SKM-1 treated with dmso at 0.1 percent for 144 hours (cell line): ENCODE measurements around the gene CNOT10.
"Not testable (repeated sequence)": the region's sequence is repeated elsewhere in the genome, so short reads cannot be mapped to it uniquely, and the experiment has no call there.

Experiments used
- DNase-seq: peaks from one replicate; lab custom pipeline; 2025; ENCODE audit not compliant: unreplicated experiment; lab: John Stamatoyannopoulos, UW

CNOT10 gene, protein sequence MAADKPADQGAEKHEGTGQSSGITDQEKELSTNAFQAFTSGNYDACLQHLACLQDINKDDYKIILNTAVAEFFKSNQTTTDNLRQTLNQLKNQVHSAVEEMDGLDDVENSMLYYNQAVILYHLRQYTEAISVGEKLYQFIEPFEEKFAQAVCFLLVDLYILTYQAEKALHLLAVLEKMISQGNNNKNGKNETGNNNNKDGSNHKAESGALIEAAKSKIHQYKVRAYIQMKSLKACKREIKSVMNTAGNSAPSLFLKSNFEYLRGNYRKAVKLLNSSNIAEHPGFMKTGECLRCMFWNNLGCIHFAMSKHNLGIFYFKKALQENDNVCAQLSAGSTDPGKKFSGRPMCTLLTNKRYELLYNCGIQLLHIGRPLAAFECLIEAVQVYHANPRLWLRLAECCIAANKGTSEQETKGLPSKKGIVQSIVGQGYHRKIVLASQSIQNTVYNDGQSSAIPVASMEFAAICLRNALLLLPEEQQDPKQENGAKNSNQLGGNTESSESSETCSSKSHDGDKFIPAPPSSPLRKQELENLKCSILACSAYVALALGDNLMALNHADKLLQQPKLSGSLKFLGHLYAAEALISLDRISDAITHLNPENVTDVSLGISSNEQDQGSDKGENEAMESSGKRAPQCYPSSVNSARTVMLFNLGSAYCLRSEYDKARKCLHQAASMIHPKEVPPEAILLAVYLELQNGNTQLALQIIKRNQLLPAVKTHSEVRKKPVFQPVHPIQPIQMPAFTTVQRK

DNA sequence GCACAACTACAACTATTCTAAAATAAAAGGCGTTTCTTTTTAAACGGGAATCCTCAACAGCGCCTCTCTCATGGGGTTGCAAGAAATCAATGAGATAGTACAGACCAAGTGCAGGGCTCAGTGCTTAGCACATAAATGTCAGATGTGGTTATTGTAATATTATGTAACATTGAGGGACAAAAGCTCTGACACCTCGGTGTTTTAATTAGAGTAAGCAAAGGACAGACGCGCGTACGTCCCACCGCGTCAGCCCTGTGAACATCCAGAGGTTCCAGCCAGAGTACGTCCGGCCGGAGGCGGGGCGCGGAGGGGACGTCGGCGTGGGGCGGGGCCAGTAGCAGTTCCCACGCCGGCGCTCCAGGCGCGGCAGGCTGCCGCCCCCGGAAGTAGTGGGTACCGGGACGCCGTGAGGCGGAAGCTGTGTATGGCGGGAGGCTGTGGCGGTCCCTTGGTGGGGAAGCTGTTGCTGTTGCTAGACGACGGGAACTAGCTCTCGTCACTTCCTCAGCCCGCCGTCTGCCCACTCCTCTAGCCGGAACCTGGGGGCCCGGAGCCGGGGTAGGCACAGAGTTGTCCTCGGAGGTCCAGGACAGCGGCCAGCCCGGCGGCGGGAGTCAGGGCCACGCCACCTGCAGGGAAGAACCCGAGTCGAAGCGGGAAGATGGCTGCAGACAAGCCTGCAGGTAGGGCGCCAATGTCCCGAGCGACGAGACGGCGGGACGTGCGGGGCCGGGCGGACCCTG, at the start of gene CNOT10:
Gene CNOT10 (plus strand): TSS at position 389 of the 743 bp plus-strand sequence. CDS start 273 bp downstream, at position 662.
- DNase-seq: peak; percentile 97

DNA sequence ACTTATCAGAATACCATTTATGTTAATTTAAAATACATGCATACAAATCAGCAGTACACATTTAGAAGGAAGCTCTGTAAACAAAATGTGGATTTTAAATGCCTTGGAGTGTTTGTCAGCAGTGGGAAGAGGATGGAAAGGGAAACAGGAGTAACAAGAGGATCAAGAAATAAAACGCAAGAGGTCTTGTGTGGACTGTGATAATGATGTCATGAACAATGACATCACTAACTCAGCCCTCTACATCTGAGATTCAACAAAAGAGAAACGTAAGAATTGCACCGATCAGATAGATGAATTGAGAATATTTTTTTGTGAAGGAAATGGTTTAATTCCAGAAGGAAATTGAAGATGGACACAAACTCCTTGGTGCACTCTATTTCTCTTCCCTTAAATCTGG, 44.0 kb upstream of the CNOT10 start:
- DNase-seq: no peak

DNA sequence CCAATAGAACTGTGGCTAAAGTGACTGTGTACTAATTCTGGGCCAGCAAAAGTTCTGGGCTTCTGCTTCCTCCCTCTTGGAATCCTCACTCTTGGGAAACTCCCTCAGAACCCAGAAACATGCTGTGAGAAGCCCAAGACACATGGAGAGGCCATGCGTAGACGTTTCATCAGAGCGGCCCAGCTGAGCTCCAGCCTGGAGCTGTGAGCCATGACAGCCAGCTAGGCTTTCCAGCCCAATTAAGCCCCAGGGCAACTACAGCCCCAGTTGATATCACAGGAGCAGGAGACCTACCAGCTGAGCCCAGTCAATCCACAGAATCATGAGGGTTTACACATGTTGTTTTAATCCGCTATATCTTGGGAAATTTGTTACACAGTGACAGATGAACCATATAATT, 43.6 kb upstream of the CNOT10 start:
- no peak for DNase-seq

DNA sequence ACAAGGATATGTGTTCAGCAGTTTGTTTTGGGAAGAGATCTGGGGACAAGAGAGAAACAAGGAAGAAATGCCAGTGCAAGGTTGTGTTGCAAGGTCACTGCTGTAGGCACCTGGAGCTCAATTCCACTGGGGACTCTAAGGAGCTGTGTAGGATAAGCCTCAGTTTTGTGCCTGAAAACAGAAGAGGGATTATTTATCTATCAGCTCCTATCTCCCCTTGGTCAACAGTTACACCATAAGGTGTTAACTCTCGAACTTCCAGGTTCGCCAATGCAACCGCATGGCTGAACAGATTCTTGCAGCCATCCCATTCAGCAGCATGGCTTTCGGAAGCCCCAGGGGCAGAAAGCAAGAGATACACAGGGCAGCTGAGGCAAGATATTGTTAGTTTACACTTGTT, 41.6 kb upstream of the CNOT10 start:
- no peak for DNase-seq

DNA sequence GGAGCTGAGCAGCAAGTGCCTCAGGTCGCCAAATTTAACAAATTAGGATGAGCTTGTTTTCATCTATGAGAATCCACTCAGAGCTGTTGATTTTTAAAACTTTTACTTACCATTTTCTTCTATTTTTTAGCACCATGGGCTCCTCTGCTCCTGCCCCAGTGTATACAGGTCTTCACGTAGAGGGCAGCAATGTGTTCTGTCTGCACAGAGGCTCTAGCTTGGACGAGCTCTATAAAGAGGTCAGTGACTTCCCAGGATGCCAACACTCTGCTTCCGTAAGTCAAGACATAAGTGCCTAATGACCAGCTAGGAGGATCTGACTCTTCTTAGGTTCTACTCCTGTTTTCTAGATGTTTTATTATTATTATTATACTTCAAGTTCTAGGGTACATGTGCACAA, 41.2 kb upstream of the CNOT10 start:
- DNase-seq: no peak

DNA sequence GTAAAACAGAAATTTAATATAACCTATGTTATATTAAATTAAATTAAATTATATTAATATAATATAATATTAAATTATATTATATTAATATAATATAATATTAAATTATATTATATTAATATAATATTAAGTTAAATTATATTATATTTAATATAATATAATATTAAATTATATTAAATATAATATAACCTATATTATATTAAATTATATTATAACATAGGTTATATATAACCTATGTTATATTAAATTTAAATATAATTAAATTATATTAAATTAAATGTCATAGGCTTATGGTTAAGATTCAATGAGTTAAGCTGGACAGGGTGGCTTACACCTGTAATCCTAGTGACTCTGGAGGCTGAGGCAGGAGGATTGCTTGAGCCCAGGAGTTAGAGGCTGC, 40.6 kb upstream of the CNOT10 start:
- DNase-seq: no peak

DNA sequence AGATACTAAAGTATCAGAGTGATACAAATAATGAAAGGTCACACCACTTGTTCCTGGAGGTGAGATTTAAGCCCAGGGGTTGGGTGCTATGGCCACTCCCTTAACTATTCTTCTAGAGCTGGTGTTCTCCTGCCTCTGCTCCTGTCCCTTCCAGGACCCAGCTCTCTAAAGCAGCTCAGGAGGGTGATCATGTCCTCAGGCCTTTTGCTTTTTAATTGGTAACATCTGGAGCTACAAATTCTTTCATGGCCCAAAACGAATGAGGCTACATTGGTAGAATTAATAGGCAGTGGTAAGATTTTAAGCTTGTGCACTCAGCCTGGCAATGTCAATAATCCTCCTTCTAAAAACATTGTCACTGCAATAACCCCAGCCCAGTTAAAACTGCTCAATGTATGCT, 38.2 kb upstream of the CNOT10 start:
- DNase-seq: no peak

DNA sequence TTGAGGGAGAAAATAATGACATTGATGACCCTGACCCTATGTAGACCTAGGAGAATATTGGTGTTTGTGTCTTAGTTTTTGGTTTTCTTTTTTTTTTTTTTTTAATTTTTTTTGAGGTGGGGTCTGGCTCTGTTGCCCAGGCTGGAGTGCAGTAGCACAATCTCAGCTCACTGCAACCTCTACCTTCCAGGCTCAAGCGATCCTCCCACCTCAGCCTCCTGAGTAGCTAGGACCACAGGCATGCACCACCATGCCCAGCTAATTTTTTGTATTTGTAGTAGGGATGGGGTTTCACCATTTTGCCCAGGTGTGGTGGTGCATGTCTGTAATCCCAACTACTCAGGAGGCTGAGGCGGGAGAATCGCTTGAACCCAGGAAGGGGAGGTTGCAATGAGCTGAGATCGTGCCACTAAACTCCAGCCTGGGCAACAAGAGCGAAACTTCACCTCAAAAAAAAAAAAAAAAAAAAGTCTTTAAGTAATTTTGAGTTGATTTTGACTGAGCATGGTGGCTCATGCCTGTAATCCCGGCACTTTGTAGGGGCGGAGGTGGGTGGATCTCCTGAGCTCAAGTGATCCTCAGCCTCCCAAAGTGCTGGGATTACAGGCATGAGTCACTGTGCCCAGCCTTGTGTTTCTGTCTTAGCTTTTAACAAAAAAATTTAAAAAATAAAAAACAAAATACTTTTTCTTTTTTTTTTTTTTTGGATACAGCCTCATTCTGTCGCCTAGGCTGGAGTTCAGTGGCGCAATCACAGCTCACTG, 32.5 kb upstream of the CNOT10 start:
- not testable (repeated sequence) for DNase-seq

DNA sequence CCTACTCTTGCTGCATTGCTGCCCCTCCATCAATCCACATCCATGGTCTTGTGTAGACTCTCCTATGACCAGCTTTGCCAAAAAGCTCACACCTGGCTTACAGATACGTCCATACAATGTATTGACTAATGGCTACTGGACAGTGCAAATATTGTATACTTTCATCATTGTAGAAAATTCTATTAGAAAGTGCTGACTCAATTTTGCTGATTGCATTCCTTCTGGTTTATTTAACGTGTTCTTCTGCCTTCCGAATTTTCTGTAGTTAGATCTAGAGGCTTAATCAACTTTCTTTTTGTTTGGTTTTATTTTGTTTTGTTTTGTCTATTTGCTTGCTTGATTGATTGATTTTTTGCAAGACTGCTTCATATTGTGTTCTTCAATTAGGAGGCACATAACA, 29.8 kb upstream of the CNOT10 start:
- DNase-seq: no peak

DNA sequence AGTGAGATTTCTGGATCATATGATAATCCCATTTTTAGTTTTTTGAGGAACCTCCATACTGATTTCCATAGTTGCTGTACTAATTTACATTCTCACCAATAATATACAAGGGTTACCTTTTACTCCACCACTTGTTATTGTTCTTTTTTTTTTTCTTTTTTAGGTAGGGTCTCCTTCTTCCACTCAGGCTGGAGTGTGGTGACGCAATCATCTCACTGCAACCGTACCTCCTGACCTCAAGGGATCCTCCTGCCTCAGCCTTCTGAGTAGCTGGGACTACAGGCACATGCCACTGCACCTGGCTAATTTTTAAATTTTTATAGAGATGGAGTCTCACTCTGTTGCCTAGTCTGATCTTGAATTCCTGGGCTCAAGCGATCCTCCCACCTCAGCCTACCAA, 24.4 kb upstream of the CNOT10 start:
- DNase-seq: no peak

DNA sequence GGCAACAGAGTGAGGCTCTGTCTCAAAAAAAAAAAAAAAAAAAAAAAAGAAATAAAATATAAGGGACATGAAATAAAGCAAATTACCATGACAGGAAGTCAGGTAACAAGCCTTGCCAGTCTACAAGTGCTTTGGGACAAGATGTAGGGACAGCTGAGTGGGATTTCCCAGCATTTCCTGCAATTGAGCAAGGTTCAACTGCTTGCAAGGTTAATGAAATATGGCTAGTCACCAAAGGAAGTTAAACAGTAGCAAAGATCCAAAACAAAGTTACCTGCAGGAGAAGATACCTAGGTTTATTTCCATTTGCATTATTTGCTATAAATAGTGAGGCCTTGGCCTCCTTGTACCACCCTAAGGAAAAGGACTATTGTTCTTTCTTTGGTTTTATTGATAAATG, 22.3 kb upstream of the CNOT10 start:
- no peak for DNase-seq

DNA sequence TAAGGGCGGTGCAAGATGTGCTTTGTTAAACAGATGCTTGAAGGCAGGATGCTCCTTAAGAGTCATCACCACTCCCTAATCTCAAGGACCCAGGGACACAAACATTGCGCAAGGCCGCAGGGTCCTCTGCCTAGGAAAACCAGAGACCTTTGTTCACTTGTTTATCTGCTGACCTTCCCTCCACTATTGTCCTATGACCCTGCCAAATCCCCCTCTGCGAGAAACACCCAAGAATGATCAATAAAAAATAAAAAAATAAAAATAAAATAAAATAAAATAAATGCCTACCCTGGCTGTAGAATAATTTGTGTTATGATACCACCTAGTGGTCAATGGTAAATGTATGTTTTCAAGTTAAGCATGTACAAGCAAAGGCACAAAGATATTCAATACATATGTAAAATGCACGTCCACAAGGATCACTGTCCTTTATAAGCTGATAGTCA, 20.3 kb upstream of the CNOT10 start:
- peak; percentile 35 for DNase-seq

DNA sequence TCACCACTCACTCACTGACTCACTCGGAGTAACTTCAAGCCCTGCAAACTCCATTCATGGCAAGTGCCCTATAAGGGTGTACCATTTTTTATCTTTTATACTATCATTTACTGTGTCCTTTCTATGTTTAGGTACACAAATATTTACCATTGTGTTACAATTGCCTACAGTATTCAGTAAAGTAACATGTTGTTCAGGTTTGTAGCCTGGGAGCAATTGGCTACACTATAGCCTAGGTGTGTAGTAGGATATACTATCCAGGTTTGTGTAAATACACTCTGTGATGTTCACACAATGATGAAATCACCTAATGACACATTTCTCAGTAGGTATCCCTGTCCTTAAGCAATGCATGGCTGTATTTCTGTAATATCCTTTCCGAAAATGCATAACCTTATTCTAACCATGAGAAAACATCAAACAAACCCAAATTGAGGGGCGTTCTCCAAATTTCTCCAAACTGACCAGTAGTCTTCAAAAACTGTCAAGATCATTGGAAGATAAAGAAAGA, 17.9 kb upstream of the CNOT10 start:
- DNase-seq: no peak

DNA sequence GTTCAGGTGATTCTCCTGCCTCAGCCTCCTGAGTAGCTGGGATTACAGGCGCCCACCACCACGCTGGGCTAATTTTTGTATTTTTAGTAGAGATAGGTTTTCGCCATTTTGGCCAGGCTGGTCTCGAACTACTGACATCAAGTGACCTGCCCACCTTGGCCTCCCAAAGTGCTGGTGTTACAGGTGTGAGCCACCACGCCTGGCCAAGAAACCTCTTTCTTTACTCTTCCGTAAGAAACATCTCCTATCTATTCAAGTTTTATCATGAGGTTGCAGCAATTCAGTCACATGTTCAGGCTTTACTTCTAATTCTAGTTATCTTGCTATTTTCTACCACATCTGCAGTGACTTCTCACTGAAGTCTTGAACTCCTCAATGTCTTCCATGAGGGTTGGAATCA, 15.8 kb upstream of the CNOT10 start:
- DNase-seq: not testable (repeated sequence)

DNA sequence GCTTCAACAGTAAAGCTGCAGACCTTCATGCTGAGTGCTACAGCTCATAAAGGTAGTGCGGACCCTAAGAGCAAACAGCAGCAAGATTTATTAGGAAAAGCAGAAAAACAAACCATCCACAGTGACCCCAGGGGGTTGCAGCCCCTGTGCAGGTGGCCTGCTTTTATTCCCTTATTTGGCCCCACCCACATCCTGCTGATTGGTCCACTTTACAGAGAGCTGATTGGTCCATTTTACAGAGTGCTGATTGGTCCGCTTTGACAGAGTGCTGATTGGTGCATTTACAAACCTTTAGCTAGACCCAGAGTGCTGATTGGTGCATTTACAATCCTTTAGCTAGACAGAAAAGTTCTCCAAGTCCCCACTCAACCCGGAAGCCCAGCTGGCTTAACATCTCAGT, 11.3 kb upstream of the CNOT10 start:
- DNase-seq: not testable (repeated sequence)

DNA sequence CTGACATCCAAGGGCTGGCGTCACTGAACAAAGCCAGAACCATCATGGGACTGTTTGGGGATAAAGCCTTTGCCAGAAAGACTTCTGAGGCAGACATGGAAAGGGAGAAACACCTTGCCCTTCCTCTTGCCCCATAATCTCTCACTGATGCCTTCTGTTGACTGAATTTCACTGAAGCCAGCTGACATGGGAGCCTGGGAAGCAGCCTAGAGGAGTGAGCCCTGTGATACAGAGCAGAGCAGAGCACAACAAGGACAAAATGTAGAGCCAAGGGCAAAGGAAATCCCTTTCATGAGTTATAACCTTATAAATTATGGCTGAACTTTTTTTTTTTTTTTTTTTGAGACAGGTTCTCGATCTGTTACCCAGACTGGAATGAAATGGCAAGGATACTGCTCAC, 9.8 kb upstream of the CNOT10 start:
- no peak for DNase-seq

DNA sequence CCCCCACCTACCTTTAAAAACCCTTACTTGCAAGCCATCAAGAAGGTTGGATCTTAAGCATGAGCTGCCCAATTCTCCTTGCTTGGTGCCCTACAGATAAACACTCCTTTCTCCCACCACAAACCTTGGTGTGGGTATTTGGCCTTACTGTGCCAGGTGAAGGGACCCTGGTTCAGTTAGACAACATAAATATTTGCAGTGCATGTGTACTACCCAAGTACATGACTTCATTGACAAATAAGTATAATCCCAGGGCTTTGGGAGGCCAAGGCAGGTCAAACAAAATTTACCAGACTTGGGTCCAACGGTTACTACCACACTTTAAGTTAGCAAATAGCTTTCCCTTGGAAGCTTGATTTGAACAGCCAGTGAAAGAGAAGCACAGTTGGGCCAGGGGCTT, 9.3 kb upstream of the CNOT10 start:
- DNase-seq: no peak

DNA sequence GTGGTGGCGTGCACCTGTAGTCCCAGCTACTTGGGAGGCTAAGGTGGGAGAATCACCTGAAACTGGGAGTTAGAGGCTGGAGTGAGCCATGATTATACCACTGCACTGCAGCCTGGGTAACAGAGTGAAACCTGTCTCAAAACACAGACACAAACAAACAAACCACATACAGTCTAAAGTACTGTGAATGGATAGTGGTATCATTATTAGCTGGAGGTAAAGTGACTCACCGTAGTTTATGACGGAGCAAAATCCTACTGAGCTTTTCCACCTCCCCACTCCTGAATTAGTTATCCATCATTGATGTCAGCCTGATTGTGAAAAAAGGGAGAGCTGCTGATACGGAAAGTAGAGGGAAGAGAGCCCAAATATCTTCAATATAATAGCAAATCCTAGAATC, 3.2 kb upstream of the CNOT10 start:
- no peak for DNase-seq

DNA sequence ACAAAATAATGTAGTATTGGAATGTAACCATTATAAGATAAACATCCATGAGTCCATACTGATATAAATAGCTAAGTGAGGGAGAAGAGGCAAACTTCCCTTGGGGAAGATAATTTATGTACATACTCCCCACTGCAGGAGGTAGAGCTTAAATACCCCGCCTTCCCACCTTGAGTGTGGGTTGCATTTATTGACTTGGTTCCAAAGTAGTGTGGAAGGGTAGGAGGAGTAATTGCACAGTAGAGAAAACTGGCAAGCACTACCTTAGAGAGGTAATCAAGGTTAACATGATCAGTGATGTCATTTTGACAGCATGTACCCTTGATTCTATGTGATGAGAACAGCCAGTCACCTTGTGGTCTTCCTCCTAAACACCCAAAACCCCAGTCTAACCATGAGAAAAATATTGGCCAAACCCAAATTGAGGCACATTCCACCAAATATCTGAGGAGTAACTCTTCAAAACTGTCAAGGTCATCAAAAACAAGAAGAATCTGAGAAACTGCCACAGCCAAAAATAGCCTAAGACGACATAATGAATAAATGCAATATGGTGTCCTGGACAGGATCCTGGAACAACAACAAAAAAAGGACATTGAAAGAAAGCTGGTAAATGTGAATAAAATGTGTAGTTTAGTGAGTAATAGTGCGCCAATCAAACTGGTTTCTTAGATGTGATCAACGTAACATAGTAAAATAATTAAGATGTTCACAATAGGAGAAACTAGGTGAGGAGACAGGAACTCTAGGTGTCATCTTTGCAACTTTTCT, 774 bp upstream of the CNOT10 start:
- no peak for DNase-seq
